OCI-LY3 (cell line): ENCODE data around the gene RYK.
"Not testable (repeated sequence)": the region's sequence is repeated elsewhere in the genome, so short reads cannot be mapped to it uniquely, and the experiment has no call there.

Experiments
- H2AFZ ChIP-seq: fragments of 200-600, 300-600 bp; shearing (Covaris generic); 2 replicates; pipeline ENCODE4 v1.6.0; 2014; ENCODE audit warnings: antibody characterized with exemption, low read depth, low read length
- H3K27ac ChIP-seq: fragments of 200-600, 300-600 bp; sonication (generic); 2 replicates; pipeline ENCODE4 v1.5.1; 2014; ENCODE audit warnings: mild to moderate bottlenecking, low read length, moderate library complexity, mixed read lengths
- H3K27me3 ChIP-seq: fragments of 200-600, 300-600 bp; sonication (generic); 2 replicates; pipeline ENCODE4 v1.6.1; 2014; ENCODE audit warnings: low read depth, low read length, mixed read lengths
- H3K36me3 ChIP-seq: fragments of 200-600, 300-600 bp; sonication (generic); replicated peaks from 2 replicates; pipeline ENCODE3; 2014; ENCODE audit warnings: low read depth, low read length, mixed read lengths
- H3K4me1 ChIP-seq: fragments of 300-600, 200-600 bp; sonication (generic); 2 replicates; pipeline ENCODE4 v1.6.1; 2014; ENCODE audit warnings: low read length, mixed read lengths
- H3K4me2 ChIP-seq: fragments of 200-600, 300-600 bp; sonication (generic); 2 replicates; pipeline ENCODE4 v1.6.1; 2014; ENCODE audit warnings: low read length, mixed read lengths
- H3K4me3 ChIP-seq: fragments of 300-600, 200-600 bp; sonication (generic); 2 replicates; pipeline ENCODE4 v1.5.1; 2014; ENCODE audit warnings: antibody characterized with exemption, mild to moderate bottlenecking, low read length, moderate library complexity
- H3K79me2 ChIP-seq: fragments of 300-600, 200-600 bp; shearing (Covaris generic); 2 replicates; pipeline ENCODE4 v1.6.1; 2014; ENCODE audit warnings: mild to moderate bottlenecking, low read length, mixed read lengths
- H3K9ac ChIP-seq: fragments of 300-600, 200-600 bp; shearing (Covaris generic); 2 replicates; pipeline ENCODE4 v1.6.0; 2014; ENCODE audit warnings: mild to moderate bottlenecking, low read length, moderate library complexity
- H3K9me3 ChIP-seq: fragments of 200-600, 300-600 bp; shearing (Covaris generic); 2 replicates; pipeline ENCODE4 v1.6.1; 2014; ENCODE audit warnings: low read length, mixed read lengths; ENCODE audit not compliant: insufficient read depth
- H4K20me1 ChIP-seq: fragments of 200-600, 300-600 bp; sonication (generic); 2 replicates; pipeline ENCODE4 v1.6.1; 2016; ENCODE audit warnings: low read length, mixed read lengths; ENCODE audit not compliant: insufficient read depth
- CTCF ChIP-seq: fragments of 200-600, 300-600 bp; sonication (generic); IDR thresholded peaks from 2 replicates; pipeline ENCODE4 v1.5.1; 2014; ENCODE audit warnings: antibody characterized with exemption, low read length, low read depth
- EZH2phosphoT487 ChIP-seq: fragments of 200-600 bp; shearing (Covaris generic); IDR thresholded peaks from 2 replicates; pipeline ENCODE4 v1.6.1; 2018; ENCODE audit warnings: antibody characterized with exemption, mixed run types, low read depth

RYK gene

GRCh38 chr3:134228035-134228434 is 22.6 kb downstream of the RYK start:
- Histone ChIP-seq H3K27ac (no peak overlapping the region), H3K4me2 (no peak overlapping the region), H3K79me2 (peaks cover 52% of the 10 kb centered on the region), H3K27me3 (peaks cover 28% of the 10 kb centered on the region), H3K36me3 (no peaks in the 10 kb centered on the region), H3K4me1 (peaks cover 18% of the 10 kb centered on the region), H4K20me1 (peaks cover 79% of the 10 kb centered on the region), H3K4me3 (no peak overlapping the region), H3K9ac (no peak overlapping the region), H3K9me3 (no peaks in the 10 kb centered on the region), H2AFZ (no peak overlapping the region)
- no peak for TF ChIP-seq EZH2phosphoT487
- TF ChIP-seq CTCF, result no peak

GRCh38 chr3:134224796-134225156 is 25.9 kb downstream of the RYK start:
- not testable (repeated sequence) for H3K27ac ChIP-seq, H3K36me3 ChIP-seq, H3K4me2 ChIP-seq, H3K9me3 ChIP-seq, H2AFZ ChIP-seq, H3K9ac ChIP-seq, H3K4me3 ChIP-seq
- Histone ChIP-seq H3K27me3 (peaks cover 30% of the 10 kb centered on the region), H3K4me1 (peaks cover 14% of the 10 kb centered on the region), H3K79me2 (peaks cover 26% of the 10 kb centered on the region), H4K20me1 (peaks cover 62% of the 10 kb centered on the region)

- peaks cover 15% of the 10 kb centered on the region for H3K79me2 ChIP-seq
- H4K20me1 ChIP-seq, result peaks cover 62% of the 10 kb centered on the region
- TF ChIP-seq CTCF (no peak), EZH2phosphoT487 (no peak)
- H3K4me1 ChIP-seq, result peaks cover 14% of the 10 kb centered on the region
- H3K4me3 ChIP-seq, result no peak overlapping the region
- no peak overlapping the region for H3K4me2 ChIP-seq
- H3K9ac ChIP-seq, result no peak overlapping the region
- H2AFZ ChIP-seq, result no peak overlapping the region
- H3K36me3 ChIP-seq, result peaks cover 5% of the 10 kb centered on the region
- peaks cover 30% of the 10 kb centered on the region for H3K27me3 ChIP-seq
- H3K27ac ChIP-seq, result no peak overlapping the region
- H3K9me3 ChIP-seq, result no peaks in the 10 kb centered on the region
These were observed 27.8 kb downstream of the RYK start for GRCh38 chr3:134222835-134223234.

- H3K4me3 ChIP-seq, result no peak overlapping the region
- H3K9ac ChIP-seq, result no peak overlapping the region
- no peak for TF ChIP-seq EZH2phosphoT487
- no peak for TF ChIP-seq CTCF
- peaks cover 5% of the 10 kb centered on the region for H3K36me3 ChIP-seq
- H3K79me2 ChIP-seq, result no peaks in the 10 kb centered on the region
- no peak overlapping the region for H2AFZ ChIP-seq
- H3K4me2 ChIP-seq, result no peak overlapping the region
- H3K27me3 ChIP-seq, result no peaks in the 10 kb centered on the region; the same call in 1 of the 2 replicates
- H3K27ac ChIP-seq, result no peak overlapping the region
- H4K20me1 ChIP-seq, result peaks cover 46% of the 10 kb centered on the region
- H3K4me1 ChIP-seq, result peaks cover 3% of the 10 kb centered on the region; the same call in 1 of the 2 replicates
- no peaks in the 10 kb centered on the region for H3K9me3 ChIP-seq
These were observed 33.8 kb downstream of the RYK start for GRCh38 chr3:134216851-134217250.
